DOHH2 (cell line): ENCODE results near the gene SNX19.

Experiments
- EZH2phosphoT487 ChIP-seq: fragments of 200-600 bp; sonication (generic); IDR thresholded peaks from 2 replicates; pipeline ENCODE4 v1.6.1; 2017; ENCODE audit warnings: borderline replicate concordance, mild to moderate bottlenecking, antibody characterized with exemption, low read length, moderate library complexity, mixed read lengths
- TF ChIP-seq, protein P1 (sequence below): fragments of 200-600 bp; sonication (generic); IDR thresholded peaks from one replicate; pipeline ENCODE4 v1.5.1; 2014; ENCODE audit warnings: antibody characterized with exemption, mild to moderate bottlenecking, low read depth, low read length; ENCODE audit not compliant: poor library complexity, severe bottlenecking

DNA sequence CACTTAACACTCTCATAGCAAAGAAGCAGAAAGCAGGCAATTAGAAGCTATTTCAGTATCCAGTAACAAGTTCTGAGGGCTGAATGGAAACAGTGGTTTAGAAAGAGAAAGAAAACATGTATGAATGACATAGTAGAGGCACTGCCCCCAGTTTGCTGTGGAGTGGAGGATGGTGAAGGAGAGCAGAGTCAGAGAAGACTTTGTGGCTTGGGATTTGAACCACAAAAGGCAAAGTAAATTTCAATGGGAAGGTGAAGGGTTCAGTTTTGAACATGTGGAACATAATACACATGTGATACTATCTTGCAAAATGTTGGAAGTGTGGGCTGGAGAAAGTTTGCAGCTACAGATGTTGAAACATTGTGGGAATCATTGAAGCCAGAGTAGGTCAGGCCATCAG lies 81.4 kb downstream of the SNX19 start:
- TF ChIP-seq, protein P1, sequence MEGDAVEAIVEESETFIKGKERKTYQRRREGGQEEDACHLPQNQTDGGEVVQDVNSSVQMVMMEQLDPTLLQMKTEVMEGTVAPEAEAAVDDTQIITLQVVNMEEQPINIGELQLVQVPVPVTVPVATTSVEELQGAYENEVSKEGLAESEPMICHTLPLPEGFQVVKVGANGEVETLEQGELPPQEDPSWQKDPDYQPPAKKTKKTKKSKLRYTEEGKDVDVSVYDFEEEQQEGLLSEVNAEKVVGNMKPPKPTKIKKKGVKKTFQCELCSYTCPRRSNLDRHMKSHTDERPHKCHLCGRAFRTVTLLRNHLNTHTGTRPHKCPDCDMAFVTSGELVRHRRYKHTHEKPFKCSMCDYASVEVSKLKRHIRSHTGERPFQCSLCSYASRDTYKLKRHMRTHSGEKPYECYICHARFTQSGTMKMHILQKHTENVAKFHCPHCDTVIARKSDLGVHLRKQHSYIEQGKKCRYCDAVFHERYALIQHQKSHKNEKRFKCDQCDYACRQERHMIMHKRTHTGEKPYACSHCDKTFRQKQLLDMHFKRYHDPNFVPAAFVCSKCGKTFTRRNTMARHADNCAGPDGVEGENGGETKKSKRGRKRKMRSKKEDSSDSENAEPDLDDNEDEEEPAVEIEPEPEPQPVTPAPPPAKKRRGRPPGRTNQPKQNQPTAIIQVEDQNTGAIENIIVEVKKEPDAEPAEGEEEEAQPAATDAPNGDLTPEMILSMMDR: no peak
- no peak for TF ChIP-seq EZH2phosphoT487
